Islet precursor cell (in vitro differentiated cells): ENCODE results near the gene AP1G2.
"Not testable (repeated sequence)": the region's sequence is repeated elsewhere in the genome, so short reads cannot be mapped to it uniquely, and the experiment has no call there.

Experiments used
- DNase-seq: peaks from one replicate; pipeline ENCODE4 v3.0.0-alpha.2; 2018

AP1G2 gene

DNA sequence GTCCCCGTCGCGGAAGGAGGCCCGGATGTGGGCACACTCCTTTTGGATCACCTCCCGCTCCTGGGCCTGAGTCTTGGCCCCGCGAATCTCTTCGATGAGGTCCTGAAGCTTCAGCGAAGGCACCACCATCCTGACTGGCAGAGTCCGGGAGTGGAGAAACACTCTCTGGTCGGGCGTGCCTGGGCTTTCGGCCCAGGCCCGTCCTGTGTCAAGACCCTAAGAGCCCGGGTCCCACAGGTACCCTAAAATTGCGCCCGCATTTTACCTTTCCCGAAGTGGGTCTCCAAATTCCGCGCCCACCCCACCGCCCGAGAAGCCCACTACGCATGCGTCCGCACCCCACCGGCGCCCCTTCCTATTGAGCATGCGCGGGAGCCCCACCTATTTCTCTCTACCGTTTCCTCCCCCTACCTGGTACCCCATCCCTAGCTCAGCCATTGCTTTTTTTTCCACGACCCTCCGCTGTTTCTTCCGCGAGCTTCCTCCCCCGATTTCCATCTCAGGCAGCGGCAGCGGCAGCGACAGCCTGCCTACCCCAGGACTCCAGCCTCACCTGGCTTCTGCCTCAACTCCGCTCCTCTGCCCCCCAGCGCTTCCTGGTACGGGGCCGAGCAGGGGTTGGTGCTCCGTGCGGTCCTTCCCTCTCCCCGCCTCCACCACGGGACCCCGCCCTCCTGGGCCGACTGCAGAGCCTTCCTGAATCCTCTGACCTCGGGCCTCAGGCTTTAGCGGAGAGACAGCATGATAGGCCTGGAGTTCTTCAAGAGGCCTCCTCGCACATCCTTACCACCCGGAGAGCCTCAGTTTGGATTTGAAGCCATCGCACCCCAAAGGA, at the start of gene AP1G2:
Gene AP1G2, minus strand, starts transcription at position 606 of the 835 bp plus-strand sequence. Its CDS starts 477 bp downstream, at position 129.
- DNase-seq = peak; percentile 97

GRCh38 chr14:23615856-23616255, 48.3 kb upstream of the AP1G2 start:
- DNase-seq = no peak

GRCh38 chr14:23614395-23614828, 46.8 kb upstream of the AP1G2 start:
- no peak for DNase-seq

DNA sequence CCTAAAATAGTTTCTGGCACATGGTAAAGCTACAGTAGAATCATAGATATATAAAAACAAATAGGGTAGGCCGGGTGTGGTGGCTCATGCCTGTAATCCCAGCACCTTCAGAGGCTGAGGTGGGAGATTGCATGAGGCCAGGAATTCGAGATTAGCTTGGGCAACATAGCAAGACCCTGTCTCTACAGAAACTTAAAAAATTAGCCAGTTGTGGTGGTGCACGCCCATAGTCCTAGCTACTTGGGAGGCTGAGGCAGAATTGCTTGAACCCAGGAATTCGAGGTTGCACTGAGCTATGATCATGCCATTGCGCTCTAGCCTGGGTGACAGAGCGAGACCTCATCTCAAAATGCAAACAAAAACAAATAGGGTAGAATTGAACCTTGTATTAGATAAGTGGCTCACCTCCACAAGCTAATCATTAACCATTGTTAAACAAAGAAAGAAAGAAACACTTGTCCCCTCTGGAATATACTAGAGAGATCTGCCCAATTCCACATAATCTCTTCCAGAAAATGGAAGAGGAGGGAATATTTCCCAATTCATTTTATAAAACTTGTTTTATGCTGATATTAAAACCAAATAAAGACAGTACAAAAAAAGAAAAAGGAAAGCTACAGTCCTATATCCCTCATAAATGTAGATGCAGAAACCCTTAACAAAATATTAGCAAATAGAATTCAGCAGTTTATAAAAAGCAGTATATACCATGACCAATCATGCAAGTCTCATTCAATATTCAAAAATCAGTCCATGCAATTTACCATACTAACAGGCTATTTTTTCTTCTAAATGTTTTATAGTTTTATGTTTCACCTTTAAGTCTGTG, 45.9 kb upstream of the AP1G2 start:
- DNase-seq = no peak

- DNase-seq = no peak
Measured at GRCh38 chr14:23612802-23613201, 45.2 kb upstream of the AP1G2 start.

GRCh38 chr14:23612354-23612732, 44.8 kb upstream of the AP1G2 start:
- no peak for DNase-seq

DNA sequence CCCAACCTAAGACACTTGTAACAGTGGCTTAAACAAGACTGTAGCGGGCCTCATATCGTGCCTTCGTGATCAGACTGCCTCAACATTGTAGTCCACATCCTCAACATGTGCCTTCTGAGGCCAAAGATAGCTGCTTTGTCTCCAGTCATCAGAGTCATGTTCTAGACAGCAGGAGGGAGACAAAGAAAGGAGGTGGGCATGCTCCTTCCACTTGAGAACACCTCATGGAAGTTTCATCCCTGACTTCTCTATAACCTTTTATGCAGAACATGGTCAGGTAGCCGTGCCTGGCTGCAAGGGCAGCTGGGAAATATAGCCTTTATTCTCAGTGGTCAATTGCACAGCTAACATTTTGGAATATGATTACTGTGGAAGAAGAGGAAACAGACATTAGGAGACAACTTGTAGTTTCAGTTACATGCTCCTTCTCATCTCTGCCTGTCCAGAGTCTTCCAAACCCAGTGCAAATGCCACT, 43.3 kb upstream of the AP1G2 start:
- no peak for DNase-seq

DNA sequence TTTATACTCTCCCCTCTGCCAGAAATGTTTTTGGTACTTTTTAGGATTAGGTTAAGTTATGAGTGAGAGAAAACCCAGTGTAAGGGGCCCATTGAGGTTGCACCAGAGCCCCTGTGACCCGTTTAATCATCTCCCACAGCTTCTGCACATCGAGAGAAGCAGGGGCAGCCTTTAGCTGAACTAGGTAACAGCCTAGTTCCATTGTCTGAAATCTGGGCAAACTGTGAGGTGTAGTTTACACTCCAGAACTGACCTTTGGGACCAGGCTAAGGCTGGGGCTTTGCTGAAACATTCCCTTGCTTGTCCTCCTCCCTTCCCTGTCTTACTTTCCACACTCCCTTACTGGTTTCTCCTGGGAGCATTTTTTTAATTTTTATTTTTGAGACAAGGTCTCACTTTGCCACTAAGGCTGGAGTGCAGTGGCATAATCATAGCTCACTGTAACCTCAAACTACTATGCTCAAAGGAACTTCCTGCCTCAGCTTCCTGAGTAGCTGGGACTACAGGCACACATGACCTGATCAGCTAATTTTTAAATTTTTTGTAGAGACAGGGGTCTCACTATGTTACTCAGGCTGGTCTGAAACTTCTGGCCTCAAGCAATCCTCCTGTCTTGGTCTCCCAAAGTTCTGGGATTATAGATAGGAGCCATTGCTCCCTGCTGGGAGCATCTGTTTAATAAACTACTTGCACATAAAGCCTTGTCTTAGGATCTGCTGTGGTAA, 42.7 kb upstream of the AP1G2 start:
- no peak for DNase-seq

GRCh38 chr14:23609411-23610089, 42.0 kb upstream of the AP1G2 start:
- not testable (repeated sequence) for DNase-seq

- DNase-seq = no peak
Measured at GRCh38 chr14:23609001-23609400, 41.4 kb upstream of the AP1G2 start.

GRCh38 chr14:23608454-23608853, 40.9 kb upstream of the AP1G2 start:
- no peak for DNase-seq

DNA sequence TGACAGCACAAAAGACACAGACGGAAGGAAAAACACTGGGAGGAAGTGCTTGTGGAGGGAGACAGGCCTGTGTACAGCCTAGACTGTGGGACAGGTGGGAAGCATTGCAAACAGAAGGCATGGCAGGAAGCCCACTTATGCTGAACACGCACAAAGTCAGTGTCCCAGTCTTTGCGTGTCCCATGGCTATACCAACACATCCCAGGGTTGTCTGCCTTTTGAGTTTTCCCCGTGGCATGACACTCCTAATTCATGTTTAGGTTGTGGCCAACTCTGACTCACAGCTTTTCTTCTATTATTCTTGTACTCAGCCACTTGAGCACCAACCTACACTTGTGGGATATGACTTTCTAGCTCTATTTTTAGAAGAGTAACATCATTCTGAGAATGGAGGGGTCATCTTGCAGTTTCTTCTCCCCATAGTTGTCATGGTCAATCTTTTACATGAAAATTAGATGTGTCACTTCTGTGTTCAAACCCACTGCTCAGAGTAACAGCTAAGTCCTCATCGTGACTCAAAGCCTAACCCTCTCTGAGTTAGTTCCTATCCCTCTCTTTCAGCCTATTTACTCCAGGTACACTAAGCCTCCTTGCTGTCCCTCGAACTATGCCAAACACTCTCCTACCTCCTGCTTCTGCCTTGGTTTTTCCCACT, 38.5 kb upstream of the AP1G2 start:
- DNase-seq = no peak

DNA sequence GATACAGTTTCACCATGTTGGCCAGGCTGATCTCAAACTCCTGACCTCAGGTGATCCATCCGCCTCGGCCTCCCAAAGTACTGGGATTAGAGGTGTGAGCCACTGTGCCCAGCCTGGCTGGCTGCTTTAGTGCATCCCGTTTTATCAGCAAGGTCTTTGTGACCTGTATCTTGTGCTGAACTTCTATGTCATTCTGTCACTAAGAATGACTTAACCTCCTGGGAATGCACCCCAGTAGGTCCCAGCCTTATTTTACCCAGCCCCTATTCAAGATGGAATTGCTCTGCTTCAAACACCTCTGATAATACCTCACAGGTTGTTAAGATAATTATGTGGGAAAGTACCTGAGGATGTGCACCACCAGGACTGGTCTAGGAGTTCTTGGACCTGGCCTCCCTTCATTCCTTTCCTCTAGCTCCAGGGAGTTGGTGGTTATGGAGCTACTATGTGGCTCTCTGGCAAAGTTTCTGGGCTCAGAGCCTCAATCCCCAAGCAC, 37.1 kb upstream of the AP1G2 start:
- DNase-seq = no peak

DNA sequence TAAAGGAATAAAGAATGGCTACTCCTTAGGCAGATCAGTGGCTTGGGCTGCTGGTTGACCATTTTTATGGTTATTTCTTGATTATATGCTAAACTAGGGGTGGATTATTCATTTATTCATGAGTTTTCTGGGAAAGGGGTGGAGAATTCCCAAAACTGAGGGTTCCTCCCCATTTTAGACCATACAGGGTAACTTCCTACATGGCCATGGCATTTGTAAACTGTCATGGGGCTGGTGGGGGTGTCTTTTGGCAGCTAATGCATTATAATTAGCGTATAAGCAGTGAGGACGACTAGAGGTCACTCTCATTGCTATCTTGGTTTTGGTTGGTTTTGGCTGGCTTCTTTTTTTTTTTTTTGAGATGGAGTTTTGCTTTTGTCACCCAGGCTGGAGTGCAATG, 36.6 kb upstream of the AP1G2 start:
- DNase-seq = no peak

DNA sequence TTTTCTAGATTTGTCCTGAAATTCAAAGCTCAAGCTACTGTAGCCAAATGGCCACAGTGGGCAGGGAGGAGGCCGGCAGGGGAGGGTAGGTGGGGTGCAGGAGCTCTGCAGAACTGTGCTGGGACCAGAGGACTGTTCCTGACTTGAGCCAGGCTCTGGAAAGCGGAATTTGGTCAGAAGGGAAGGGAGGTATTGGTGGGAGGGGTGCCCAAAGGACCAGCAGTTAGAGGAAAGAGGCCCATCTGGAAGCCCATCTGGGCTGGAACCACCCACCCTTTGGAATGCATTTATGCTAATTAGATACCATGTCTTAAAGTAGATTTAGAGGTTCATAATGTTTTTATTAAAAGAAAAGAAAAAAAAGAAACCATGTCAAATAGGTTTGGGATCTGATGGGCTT, 35.5 kb upstream of the AP1G2 start:
- no peak for DNase-seq

- no peak for DNase-seq
Measured at GRCh38 chr14:23602181-23603095, 34.8 kb upstream of the AP1G2 start.

DNA sequence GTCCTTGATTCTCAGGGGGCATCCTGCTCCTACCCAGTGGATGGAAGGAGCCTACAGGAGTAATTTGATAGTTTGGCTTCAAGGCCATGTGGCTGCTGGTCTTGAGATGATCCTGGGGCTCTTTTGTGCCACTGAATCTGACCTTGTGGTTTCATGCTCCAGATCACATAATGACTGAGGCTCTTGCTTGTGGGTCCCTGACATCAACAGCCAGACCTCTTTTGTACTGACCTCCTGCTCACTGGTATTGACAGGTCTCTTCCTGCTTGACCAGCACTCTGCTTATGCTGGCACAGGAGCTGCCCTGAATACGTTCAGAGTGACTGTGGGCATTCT, 34.2 kb upstream of the AP1G2 start:
- no peak for DNase-seq

- no peak for DNase-seq
Measured at GRCh38 chr14:23601424-23601823, 33.8 kb upstream of the AP1G2 start.

DNA sequence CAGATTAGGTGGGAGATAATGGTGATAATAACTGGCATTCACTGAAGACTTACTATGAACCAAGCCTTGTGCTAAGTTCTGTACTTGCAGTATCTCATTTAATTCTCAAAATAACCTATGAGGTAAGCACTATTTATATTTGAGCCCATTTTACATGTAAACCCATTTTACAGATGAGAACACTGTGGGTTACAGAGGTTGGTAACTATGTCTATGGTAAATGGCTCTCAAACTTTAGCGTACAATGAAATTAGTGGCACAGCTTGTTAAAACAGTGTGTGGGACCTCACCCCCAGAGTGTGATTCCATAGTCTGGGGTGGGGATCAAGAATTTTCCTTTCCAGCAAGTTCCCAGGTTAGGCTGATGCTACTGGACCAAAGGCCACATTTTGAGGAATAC, 33.2 kb upstream of the AP1G2 start:
- no peak for DNase-seq

GRCh38 chr14:23600322-23600707, 32.7 kb upstream of the AP1G2 start:
- DNase-seq = no peak

- not testable (repeated sequence) for DNase-seq
Measured at GRCh38 chr14:23594191-23594590, 26.6 kb upstream of the AP1G2 start.
